Upper lobe of left lung (tissue), 4 donors: ENCODE measurements around the gene NDUFV3.

ENCODE experiments used
- EP300 ChIP-seq, 4 donors: sonication (generic); formaldehyde crosslinking; IDR thresholded peaks; one replicate each; pipeline ENCODE4 v1.5.1; 2017; ENCODE audit warnings: antibody characterized with exemption in 4 of 4, control low read depth in 2 of 4
- POLR2AphosphoS5 ChIP-seq, 2 donors: sonication (generic); formaldehyde crosslinking; IDR thresholded peaks; one replicate each; pipeline ENCODE4 v1.5.1; 2017; ENCODE audit warnings: antibody characterized with exemption in 2 of 2
- TF ChIP-seq, protein P1 (sequence below), 6 experiments: fragments of 450-650 bp in 4 of 6; fragments of 200-600 bp in 2 of 6; sonication (generic) in 2 of 6; IDR thresholded peaks; one replicate each; pipeline ENCODE4 v1.5.1; 2016 to 2019; ENCODE audit warnings: antibody characterized with exemption in 6 of 6

DNA sequence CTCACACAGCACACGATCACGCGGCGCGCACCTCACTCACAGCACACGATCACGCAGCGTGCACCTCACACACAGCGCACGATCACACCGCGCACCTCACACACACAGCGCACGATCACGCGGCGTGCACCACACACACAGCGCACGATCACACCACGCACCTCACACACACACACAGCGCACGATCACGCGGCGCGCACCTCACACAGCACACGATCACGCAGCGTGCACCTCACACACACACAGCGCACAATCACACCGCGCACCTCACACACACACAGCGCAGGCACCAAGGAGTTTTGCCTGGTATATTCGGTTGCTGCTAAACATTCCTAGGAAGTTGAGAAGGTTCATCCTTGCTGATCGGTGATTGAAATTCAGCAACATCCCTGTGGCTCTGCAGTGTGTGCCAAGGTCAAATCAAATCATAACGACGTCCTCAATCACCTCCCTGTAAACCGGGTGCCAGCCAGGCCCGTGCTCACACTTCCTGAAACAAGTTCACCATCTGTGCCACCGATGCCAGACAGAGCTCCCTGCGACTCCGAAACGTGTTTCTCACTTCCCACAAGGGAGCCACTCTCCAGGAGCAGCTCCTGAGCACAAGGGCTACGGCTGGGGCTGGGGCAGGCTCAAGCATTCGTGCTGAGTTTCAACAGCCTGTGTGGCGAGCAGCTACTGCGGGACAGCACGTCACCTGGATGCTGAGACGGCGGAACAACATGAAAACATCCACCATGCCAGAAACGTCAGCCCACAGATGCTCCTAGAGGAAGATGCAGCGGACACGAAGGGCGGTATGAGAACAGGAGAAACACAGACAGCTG, 44.0 kb upstream of the NDUFV3 start:
- TF ChIP-seq POLR2AphosphoS5 (IDR thresholded peaks at IDR 0.05) (no peak), EP300 (IDR thresholded peaks at IDR 0.05) (no peak)
- TF ChIP-seq, protein P1, sequence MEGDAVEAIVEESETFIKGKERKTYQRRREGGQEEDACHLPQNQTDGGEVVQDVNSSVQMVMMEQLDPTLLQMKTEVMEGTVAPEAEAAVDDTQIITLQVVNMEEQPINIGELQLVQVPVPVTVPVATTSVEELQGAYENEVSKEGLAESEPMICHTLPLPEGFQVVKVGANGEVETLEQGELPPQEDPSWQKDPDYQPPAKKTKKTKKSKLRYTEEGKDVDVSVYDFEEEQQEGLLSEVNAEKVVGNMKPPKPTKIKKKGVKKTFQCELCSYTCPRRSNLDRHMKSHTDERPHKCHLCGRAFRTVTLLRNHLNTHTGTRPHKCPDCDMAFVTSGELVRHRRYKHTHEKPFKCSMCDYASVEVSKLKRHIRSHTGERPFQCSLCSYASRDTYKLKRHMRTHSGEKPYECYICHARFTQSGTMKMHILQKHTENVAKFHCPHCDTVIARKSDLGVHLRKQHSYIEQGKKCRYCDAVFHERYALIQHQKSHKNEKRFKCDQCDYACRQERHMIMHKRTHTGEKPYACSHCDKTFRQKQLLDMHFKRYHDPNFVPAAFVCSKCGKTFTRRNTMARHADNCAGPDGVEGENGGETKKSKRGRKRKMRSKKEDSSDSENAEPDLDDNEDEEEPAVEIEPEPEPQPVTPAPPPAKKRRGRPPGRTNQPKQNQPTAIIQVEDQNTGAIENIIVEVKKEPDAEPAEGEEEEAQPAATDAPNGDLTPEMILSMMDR (IDR thresholded peaks at IDR 0.05) = no peak
